Breast epithelium (tissue), 3 donors: ENCODE results near the gene IFTAP.

Experiments used
- CTCF ChIP-seq, 3 donors: fragments of 450-650 bp; IDR thresholded peaks; one replicate each; pipeline ENCODE4 v1.5.1; 2016 to 2017; ENCODE audit warnings: antibody characterized with exemption in 3 of 3, mild to moderate bottlenecking in 3 of 3, moderate library complexity in 3 of 3
- POLR2AphosphoS5 ChIP-seq, 3 donors: sonication (generic); formaldehyde crosslinking; IDR thresholded peaks; one replicate each; pipeline ENCODE4 v1.6.1; 2017; ENCODE audit warnings: antibody characterized with exemption in 3 of 3

GRCh38 chr11:36696550-36696949 is 102.2 kb downstream of the IFTAP start:
- no peak for TF ChIP-seq CTCF (IDR thresholded peaks at IDR 0.05)
- no peak for TF ChIP-seq POLR2AphosphoS5 (IDR thresholded peaks at IDR 0.05)
